A673 (cell line): ENCODE results near the gene MSI2. TPM values are rescaled to one million over a fixed set of nuclear protein-coding genes. Genes with fewer than 3 reads are reported as not detected.

ENCODE experiments used
- BruUV-seq: library from RNA; stranded (reverse); fragments of 400-500 nt; replicated peaks from 2 replicates; lab custom pipeline; 2021; lab: Mats Ljungman, UMichigan
- CTCF ChIA-PET: fragments of 300-600 bp; sonication (Branson Sonifier 250); formaldehyde crosslinking; loops from one replicate; lab custom pipeline; 2022; ENCODE audit warnings: antibody characterized with exemption; lab: Charles Lee
- POLR2A ChIA-PET: fragments of 300-600 bp; sonication (Branson Sonifier 250); formaldehyde crosslinking; loops from one replicate; lab custom pipeline; 2022; ENCODE audit warnings: antibody characterized with exemption; ENCODE audit not compliant: low non-redundant PET; lab: Charles Lee
- DNase-seq: peaks from one replicate; pipeline ENCODE4 v3.0.0-alpha.2; 2015; ENCODE audit warnings: low spot score
- H3K27ac ChIP-seq: fragments of 200-600 bp; sonication (generic); 2 replicates; pipeline ENCODE4 v1.5.1; 2016; ENCODE audit warnings: mixed run types, low read depth, mild to moderate bottlenecking, mixed read lengths, antibody characterized with exemption, low read length; ENCODE audit not compliant: poor library complexity, severe bottlenecking
- H3K27me3 ChIP-seq: fragments of 200-600 bp; sonication (generic); replicated peaks from 2 replicates; pipeline ENCODE4 v1.6.1; 2017; ENCODE audit warnings: mixed run types, low read depth, mild to moderate bottlenecking, mixed read lengths, antibody characterized with exemption, low read length; ENCODE audit not compliant: insufficient read depth, poor library complexity
- H3K36me3 ChIP-seq: fragments of 200-600 bp; sonication (generic); 2 replicates; pipeline ENCODE4 v1.6.1; 2016; ENCODE audit warnings: mixed run types, mild to moderate bottlenecking, mixed read lengths, antibody characterized with exemption, low read length; ENCODE audit not compliant: insufficient read depth, poor library complexity, severe bottlenecking
- H3K4me1 ChIP-seq: fragments of 200-600 bp; sonication (generic); 2 replicates; pipeline ENCODE4 v1.6.1; 2017; ENCODE audit warnings: mixed run types, mild to moderate bottlenecking, mixed read lengths, antibody characterized with exemption, low read length; ENCODE audit not compliant: insufficient read depth, poor library complexity, severe bottlenecking
- H3K4me3 ChIP-seq: fragments of 200-600 bp; sonication (generic); 2 replicates; pipeline ENCODE4 v1.5.1; 2016; ENCODE audit warnings: low read depth, mixed run types, mild to moderate bottlenecking, mixed read lengths, low read length; ENCODE audit not compliant: poor library complexity, severe bottlenecking
- H3K9me3 ChIP-seq: fragments of 200-600 bp; sonication (generic); 2 replicates; pipeline ENCODE4 v1.6.1; 2016; ENCODE audit warnings: mixed run types, low read depth, mild to moderate bottlenecking, mixed read lengths, antibody characterized with exemption, low read length; ENCODE audit not compliant: poor library complexity, severe bottlenecking
- CTCF ChIP-seq: fragments of 300-800, 200-600 bp; sonication (generic); conservative IDR thresholded peaks from 2 replicates; pipeline ENCODE4 v1.5.1; 2017; ENCODE audit warnings: low read depth, mild to moderate bottlenecking, antibody characterized with exemption, low read length, moderate library complexity, mixed read lengths
- EZH2 ChIP-seq: fragments of 200-600 bp; sonication (generic); IDR thresholded peaks from 2 replicates; pipeline ENCODE4 v1.6.1; 2017; ENCODE audit warnings: borderline replicate concordance, low read depth, mild to moderate bottlenecking, mixed read lengths, antibody characterized with exemption, low read length; ENCODE audit not compliant: poor library complexity, severe bottlenecking
- intact Hi-C: fragments of 100-400 bp; cut with micrococcal nuclease; formaldehyde crosslinking; loops from one replicate; pipeline ENCODE4 v1.10.0; 2022; ENCODE audit not compliant: unreplicated experiment
- total RNA-seq: library from RNA; stranded (reverse); gene quantifications from 2 replicates; pipeline ENCODE4 v1.2.3, GENCODE V29; 2021

The MSI2 gene
- total RNA-seq, 1 experiment from 2014 or later: 108 TPM

DNA sequence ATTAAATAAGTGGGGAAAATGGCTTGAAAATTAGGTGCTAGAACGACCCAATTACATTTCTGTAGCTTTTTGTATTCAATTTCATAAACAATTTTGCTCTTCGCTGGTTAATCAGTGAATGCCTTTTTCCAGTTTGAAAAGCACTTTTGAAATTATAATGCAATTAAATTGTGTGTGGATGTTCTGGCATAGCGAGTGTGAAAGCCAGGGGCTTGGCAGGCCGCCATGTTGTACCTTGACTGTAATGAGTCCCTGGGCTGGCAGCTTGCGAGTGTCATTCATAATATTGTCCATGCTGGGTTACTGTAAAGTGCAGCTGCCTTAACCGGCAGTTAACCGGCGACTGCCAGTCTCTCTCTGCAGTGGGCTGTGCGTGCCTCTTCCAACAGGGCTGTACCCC lies 310.9 kb downstream of the MSI2 start:
- no peaks in the 10 kb centered on the region for H3K36me3 ChIP-seq
- no peak overlapping the region for H3K27ac ChIP-seq
- ChIA-PET CTCF (no interaction called here), POLR2A (no interaction called here)
- TF ChIP-seq CTCF (no peak), EZH2 (no peak)
- BruUV-seq: no TSS peak
- intact Hi-C loops: no loop called here
- H3K9me3 ChIP-seq: no peaks in the 10 kb centered on the region
- H3K27me3 ChIP-seq: no peaks in the 10 kb centered on the region
- H3K4me1 ChIP-seq: peaks cover 16% of the 10 kb centered on the region
- no peak overlapping the region for H3K4me3 ChIP-seq
- no peak for DNase-seq

DNA sequence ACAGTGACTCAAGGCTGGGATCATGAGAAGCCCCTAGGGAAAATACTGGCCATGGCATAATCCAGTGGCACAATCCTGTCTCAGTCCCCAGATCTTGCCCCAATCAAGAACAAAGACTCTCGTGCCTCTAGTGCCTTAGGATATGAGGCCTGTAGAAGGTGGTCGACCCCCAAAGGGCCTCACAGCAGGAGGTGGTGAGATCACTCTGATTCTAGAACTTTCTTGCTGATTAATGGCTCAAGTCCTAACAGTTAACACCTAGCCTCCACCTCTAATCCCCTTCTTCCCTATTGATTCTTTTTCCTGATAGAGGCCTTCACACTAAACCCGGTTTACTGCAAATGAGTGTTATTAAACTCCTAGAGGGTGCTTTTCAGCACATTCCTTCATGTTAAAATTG lies 312.0 kb downstream of the MSI2 start:
- Histone ChIP-seq H3K9me3 (no peaks in the 10 kb centered on the region), H3K4me3 (no peak overlapping the region), H3K27ac (no peak overlapping the region), H3K27me3 (no peaks in the 10 kb centered on the region), H3K36me3 (no peaks in the 10 kb centered on the region), H3K4me1 (peaks cover 16% of the 10 kb centered on the region)
- no peak for DNase-seq
- ChIA-PET CTCF (no interaction called here), POLR2A (no interaction called here)
- intact Hi-C loops: no loop called here
- BruUV-seq: no TSS peak
- TF ChIP-seq CTCF (no peak), EZH2 (no peak)

- H3K4me1 ChIP-seq: peaks cover 16% of the 10 kb centered on the region
- intact Hi-C loops: no loop called here
- no TSS peak for BruUV-seq
- no peaks in the 10 kb centered on the region for H3K27me3 ChIP-seq
- POLR2A ChIA-PET: no interaction called here
- no peaks in the 10 kb centered on the region for H3K9me3 ChIP-seq
- DNase-seq: no peak
- no peak for TF ChIP-seq EZH2
- TF ChIP-seq CTCF: no peak
- CTCF ChIA-PET: no interaction called here
- no peaks in the 10 kb centered on the region for H3K36me3 ChIP-seq
- no peak overlapping the region for H3K4me3 ChIP-seq
- H3K27ac ChIP-seq: no peak overlapping the region
Measured at GRCh38 chr17:57569021-57569420, 312.7 kb downstream of the MSI2 start.
